HEK293T (cell line): ENCODE measurements around the gene NAGLU.

Source experiments
- ELF4 ChIP-seq: fragments of 450-650 bp; IDR thresholded peaks from 2 replicates; pipeline ENCODE4 v1.6.1; 2017; ENCODE audit warnings: antibody characterized with exemption
- NFRKB ChIP-seq: fragments of 450-650 bp; IDR thresholded peaks from 2 replicates; pipeline ENCODE4 v1.6.1; 2016; ENCODE audit warnings: mild to moderate bottlenecking, moderate library complexity

DNA sequence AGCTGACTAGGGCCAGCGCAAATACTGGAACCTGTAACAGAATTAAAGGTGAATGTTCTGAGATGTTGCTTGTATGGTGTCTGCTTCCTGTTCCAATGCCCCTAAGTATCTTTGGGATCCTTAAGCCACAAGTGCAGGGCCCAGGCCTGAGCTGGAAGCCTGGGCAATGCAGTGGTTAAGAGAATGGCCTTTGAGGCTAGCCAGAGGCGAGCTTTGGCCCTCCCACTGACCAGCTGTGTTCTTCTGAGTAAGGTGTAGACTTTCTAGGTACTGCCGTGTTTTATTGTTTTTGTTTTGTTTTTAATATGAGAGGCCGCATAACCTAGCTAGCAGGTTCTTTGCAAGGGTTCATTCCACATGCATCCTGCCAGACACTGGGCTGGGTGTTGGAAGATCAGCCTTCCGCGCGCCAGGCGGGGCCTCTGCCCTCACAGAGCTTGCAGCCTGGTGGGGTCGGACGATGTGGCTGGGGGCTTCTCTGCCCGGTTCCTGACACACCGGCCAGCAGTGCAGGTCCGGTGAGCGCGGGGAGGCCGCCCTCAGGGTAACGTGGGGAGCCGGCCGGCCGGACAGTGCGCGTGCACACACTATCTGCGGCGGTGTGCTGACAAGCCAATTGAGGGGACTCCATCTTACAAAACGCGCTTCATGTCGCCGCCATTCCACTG lies 30.3 kb downstream of the NAGLU start:
- TF ChIP-seq ELF4 (no peak), NFRKB (no peak)
